Epidermal melanocyte (primary cell): ENCODE results near the gene HOXA13.

Source experiments
- DNase-seq: peaks from one replicate; pipeline ENCODE4 v3.0.0; 2011; ENCODE audit warnings: low spot score; ENCODE audit not compliant: insufficient read length

The HOXA13 gene

GRCh38 chr7:27207348-27207985, 7.6 kb upstream of the HOXA13 start:
- no peak for DNase-seq

GRCh38 chr7:27205325-27206280, 5.7 kb upstream of the HOXA13 start:
- no peak for DNase-seq

- DNase-seq: no peak
These were observed 5.0 kb upstream of the HOXA13 start for GRCh38 chr7:27204851-27205322.

GRCh38 chr7:27203964-27204594, 4.2 kb upstream of the HOXA13 start:
- no peak for DNase-seq

- no peak for DNase-seq
These were observed 3.6 kb upstream of the HOXA13 start for GRCh38 chr7:27203365-27203953.

GRCh38 chr7:27202862-27203134, 2.9 kb upstream of the HOXA13 start:
- no peak for DNase-seq

- DNase-seq: no peak
These were observed 2.3 kb upstream of the HOXA13 start for GRCh38 chr7:27202018-27202861.

- DNase-seq: no peak
These were observed 1.7 kb upstream of the HOXA13 start for GRCh38 chr7:27201580-27202017.

- DNase-seq: no peak
These were observed 1.1 kb upstream of the HOXA13 start for GRCh38 chr7:27200761-27201579.

- no peak for DNase-seq
These were observed 755 bp downstream of the HOXA13 start for GRCh38 chr7:27198871-27199801.

GRCh38 chr7:27198138-27198841, 1.6 kb downstream of the HOXA13 start:
- no peak for DNase-seq

GRCh38 chr7:27197137-27198042, 2.5 kb downstream of the HOXA13 start:
- DNase-seq: no peak

GRCh38 chr7:27196287-27196767, 3.6 kb downstream of the HOXA13 start:
- peak; percentile 89 for DNase-seq

- no peak for DNase-seq
These were observed 5.1 kb downstream of the HOXA13 start for GRCh38 chr7:27194686-27195379.

- no peak for DNase-seq
These were observed 5.9 kb downstream of the HOXA13 start for GRCh38 chr7:27194002-27194352.

GRCh38 chr7:27193335-27194001, 6.4 kb downstream of the HOXA13 start:
- no peak for DNase-seq
